Stimulated activated CD8-positive, alpha-beta memory T cell treated with anti-CD3 and anti-CD28 coated beads, Interleukin-2, amount 100 ng/mL, for 48 hours (primary cell): ENCODE data around the gene ZEB2.

ENCODE experiments used
- DNase-seq, 2 donors: peaks; one replicate each; pipeline ENCODE4 v3.0.0-alpha.2; 2020; ENCODE audit warnings: low read depth in 2 of 2

The ZEB2 gene

DNA sequence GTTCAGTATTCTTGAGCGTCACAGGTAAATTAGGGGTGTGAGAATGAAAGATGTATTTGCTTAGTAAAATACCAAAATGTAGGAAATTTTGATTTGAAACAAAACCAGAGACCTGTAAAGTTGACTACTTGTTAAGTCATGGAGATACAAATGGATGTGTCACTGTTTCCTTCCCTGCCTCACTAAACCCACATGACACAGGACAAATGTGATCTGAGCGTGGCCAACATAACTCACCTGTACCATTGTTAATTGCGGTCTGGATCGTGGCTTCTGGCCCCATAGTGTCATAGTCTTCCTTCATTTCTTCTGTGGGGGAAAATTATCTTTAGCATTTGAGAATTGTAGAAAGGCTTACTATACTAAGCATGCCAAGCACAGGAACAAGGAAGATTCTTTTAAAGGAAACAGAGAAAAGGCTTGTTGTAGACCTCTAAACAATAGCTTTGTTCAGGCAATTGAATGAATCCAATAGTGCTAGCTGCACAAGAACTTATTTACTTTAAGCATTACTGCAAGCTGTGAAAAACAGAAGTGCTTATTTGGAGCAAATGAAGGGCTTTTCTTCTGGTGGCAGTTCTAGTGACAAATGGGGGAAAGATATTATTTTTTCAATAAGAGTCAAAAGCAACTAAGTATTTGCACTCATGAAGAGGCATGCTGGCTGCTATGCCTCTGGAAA lies 95.2 kb downstream of the ZEB2 start:
- DNase-seq: no peak

DNA sequence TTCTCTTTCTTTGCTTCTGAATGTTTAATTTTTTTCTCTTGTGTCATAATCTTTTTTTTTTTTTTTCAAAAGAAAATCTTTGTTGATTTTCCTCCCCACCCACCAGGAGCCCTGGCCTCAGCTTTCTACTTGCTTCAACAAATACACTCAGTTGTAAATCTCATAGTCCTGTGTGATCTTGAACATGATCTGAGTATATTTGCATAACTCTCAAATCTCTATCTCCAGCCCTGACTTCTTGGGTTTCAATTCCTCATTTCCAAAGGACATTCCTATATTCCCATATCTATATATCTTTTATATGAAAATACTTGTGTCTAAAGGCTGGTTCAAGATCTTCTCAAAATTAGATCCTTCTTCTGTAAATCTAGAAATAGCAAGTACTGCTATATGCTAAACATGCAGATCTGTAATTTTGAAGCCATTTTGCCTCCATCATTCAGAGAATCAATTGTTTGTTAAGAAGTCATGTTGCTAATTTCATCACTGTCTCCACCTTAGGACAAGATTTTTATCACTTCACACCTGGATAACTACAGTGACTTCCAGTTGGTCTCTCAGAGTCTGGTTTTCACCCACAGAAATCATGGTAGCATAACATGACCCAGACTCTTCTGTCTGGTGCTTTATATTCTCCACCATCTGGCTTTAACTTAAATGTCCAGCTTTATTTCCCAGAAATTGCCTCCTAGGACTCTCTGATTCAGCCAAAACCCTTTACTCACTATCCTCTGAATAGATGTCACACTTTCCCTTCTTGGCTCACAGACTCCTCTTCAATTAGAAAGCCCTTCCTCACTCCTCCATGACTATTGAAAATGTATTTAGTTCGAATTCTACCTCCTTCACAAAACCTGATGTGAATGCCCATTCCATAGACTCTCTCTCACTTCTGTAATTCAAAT lies 98.1 kb downstream of the ZEB2 start:
- DNase-seq: no peak

DNA sequence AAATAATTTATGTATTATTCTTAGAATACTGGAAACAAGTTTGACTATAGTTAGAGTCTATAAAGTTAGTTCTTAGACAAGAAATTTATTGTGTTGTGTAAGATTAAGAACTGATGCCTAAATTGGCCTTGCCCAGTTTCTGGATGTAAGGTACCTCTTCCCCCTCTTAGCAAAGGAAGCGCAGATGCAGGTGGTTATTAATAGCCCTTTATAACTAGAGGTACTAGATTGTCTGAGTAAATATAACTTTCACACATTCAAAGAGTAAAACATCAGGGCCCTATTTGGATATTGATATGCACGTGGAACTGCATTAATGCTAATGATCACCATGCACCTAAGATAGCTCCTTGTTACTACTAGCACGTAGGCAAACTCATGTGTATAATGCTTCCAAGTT lies 100.7 kb downstream of the ZEB2 start:
- no peak for DNase-seq

DNA sequence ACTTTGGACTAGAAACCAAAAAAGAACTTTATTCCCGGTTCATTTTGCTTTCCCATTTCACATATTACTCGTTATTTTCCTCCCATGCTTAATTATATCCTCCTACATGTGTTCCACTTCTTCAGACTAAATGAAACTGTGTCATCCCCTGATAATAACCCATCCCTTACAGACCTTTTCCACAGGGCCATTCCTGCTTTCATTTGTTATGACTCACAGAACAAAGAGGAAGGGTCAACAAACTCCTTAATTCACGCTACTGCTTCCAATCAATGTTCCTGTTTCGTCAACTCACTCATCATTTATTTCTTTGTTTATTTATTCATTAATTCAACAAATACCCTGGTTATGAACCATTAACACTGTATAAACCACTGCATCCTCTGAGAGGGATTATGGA lies 104.5 kb downstream of the ZEB2 start:
- no peak for DNase-seq

DNA sequence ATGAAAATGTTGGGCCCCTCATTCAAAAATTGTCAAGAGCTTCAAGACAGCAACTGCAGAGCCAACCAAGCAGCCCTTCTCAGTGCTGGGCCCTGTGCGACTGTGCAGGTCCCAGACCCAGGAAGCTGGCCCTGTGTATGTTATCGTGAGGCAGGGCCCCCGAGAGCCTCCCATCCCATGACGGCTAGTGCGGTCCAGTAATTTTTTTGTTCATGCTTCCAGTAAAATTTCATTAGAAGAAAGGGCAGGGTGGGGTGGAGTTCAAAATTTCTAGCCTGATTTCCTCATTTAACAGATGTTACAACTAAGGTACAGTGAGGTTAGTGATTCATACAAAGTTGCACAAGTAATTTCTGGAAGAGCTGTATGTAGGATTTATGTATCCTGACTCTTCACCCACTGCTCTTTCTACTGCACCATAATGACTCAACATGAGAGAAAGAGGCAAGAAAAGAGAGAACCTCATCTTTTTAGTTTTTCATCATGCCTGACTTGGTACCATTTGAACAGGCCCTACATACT lies 105.5 kb downstream of the ZEB2 start:
- DNase-seq: peak in 1 of 2 donors; percentile 5

DNA sequence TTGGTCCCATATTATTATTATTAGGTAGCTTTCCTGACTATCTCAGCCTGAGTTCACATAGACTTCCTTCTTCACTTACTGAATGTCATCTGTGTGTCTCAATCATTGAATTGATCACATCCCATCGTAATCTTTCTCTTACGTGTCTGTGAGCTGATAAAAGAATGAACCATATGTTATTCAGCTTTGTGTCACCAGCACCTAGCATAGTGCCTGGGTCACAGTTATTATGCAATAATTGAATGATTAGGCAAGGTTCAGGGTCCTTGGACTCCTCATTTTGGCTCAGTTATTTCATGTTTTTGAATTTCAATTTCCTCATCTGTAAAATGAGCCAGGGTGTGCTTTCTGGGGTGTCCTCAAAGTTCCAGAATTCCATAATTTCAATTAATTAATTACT lies 107.2 kb downstream of the ZEB2 start:
- DNase-seq: no peak

DNA sequence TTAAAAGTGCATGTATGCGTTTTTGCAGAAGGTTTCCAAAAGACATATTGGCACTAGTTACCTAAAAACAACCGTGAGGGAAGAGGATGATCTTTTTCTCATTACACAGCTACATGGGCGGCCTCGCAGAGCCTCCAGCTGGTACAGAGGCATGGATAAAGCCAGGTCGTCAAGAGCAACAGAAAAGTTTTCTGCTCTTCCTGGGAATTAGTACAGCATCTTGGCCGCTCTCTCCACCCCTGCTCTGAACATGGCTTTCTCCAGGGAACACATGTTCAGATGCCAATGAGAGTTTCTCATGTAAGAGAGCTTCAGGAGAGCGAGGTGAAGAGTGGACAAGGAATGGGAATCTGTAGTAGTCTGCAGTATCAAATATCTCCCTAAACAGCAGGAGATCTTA lies 108.4 kb downstream of the ZEB2 start:
- DNase-seq: no peak

DNA sequence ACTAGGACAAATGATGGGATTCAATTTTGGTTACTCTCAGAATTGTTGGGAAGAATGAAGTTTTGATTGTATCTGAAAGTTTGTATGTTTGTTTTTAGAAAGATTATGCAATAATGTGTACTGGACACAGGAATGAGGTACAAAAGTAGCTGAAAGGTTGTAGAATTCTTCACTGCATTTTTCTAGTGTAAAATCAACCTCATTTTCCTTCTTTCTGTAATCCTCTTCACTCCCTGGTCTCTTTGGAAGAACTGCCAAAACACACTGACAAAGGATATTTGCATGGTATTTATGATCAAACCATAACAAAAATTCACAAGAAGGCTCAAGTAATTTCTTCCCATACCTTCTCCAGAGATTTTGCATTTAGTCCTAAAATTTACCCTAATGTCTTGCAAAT lies 110.7 kb downstream of the ZEB2 start:
- DNase-seq: no peak

DNA sequence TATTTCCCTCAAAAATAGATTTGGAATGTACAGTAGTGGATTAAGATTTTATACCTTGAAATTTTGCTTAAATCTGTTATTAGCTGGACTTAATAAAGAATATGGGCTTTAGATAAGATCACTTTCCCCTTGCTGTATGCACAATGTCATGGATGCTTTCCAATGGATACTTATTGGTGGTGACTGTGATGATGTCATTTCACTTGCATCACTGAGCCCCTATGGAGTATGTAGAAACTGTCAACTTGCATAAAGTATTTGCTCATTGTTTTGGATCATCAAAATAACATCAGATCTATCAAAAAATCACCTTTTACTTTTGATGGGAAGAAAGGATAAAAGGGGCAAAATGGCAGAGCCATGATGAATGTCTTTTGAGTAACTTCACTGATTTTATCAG lies 112.7 kb downstream of the ZEB2 start:
- DNase-seq: no peak

DNA sequence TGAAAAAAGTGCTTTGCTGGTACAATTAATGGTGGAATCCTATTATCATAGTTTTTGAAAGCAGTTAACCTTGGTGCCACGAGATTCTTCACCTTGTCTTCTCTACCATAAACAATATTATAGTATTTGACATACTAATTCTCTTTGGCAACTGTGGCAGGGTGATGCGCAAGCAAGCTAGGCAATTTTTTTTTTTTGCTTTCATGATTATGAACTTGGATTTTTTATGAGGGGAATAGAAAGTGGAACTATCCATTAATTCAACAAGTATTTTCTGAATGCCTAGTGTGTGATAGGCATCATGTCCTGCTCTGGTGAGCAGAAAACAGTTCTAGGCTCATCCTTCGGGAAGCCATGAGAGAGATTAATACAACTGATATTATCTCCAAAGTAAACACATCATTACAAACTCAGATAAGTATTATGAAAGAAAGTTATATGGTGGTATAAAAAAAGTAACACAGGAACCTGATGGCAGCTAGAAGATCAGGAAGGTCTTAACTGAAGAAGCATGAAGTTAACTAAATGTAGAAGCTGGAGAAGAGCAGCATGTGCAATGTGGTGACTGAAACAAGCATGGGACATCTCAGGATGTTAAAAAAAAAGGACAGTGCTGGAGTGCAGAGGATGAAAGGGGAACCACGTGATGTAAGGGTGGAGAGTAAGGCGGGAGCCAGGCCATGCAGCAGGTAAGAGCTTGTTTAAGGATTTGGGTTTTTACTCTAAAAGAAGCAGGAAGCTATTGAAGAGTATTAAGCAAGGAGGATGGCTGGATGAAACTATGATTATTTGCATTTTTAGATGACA lies 113.7 kb downstream of the ZEB2 start:
- DNase-seq: no peak

DNA sequence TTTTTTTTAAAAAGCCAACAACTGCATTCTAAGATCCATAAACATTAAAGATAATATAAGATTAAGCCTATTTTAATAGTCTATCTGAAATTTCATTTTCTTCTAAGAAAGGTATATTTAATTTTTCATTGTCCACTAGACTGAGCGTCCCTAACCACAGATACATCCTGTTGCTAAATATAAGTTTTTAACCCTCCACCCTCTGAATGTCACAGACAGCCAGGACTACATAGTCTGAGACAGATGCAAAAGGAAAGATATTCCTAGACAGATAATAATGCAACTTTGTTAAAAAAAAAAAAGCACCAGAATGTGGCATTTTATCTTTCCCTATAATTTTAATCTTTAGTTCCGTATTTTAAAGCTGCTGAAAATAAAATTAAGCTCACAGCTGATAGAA lies 114.6 kb downstream of the ZEB2 start:
- no peak for DNase-seq

DNA sequence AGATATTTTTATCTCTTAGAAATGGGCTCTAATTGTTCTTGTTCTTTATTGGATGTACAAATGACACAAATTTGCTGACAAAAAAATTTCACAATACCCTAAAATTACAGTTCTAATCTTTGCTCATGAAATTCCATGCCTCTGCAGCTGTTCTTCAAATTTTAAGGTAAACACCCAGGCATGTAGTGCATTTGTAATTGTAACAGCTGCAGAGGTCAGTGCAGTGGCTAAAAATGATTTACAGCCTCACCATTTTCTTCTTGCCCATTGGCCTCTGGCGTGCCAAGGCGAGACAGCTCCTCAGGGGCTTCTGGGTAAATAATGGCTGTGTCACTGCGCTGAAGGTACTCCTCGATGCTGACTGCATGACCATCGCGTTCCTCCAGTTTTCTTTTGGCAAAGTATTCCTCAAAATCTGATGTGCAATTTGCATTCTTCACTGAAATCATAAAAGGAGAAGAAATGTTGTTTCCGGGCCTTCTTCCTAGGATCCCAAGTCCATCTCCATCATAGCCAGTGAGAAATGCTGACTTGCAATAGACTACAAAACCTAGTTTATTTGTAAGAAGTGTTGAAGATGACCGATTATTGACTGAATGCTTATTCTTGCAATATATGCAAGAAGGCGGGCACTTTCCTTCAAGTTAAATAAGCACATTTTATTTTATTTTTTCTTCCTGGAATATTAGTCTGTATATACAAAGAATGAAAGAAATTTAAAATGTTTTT lies 115.2 kb downstream of the ZEB2 start:
- DNase-seq: no peak

DNA sequence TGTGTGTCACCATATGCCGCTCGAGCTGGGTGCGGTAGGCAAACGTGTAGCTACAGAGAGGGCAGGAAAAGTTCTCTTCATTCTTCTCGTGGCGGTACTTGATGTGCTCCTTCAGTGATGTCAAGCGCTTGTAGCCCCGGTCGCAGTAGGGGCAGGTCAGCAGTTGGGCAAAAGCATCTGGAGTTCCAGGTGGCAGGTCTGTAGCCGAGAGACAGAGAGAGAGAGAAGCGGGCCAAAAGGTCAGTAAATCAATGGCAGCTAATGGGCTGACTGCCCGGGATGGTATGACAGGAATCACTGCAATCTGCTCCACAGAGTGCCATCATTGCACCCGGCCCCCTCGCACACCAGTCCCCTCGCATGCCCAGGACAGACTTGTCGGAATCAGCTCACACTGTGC lies 116.0 kb downstream of the ZEB2 start:
- no peak for DNase-seq

DNA sequence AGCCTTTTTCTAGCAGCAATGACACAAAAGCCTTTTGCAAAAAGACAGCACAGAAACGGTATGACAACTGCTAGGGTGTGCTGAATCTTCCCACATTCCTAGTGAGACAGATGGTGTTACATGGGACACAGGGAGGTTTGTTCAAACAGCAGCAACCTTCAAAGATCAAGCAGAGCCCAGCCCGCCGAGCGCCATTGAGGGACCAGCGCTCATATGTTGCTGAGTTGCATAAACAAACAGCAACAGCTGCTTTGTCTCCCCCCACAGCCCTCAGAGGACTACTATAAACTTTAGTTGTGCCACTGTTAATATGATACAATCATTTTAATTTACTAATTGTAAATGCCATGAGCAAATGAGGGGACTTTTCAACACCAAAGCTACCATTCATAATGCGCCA lies 117.7 kb downstream of the ZEB2 start:
- no peak for DNase-seq

DNA sequence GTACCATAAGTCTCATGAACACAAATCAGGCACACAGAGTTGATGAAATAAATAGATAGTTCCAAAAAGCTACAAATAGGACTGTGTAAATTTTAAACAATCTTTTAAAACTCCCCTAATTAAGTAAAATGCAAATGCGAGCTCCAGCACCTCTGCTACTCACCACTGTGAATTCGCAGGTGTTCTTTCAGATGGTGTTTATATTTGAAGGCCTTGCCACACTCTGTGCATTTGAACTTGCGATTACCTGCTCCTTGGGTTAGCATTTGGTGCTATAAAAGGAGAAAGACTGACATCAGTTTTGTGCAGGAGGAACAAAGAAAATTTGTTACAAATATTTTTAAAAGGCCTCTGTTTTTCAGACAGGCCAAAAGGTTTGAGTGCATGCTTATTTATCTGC lies 118.9 kb downstream of the ZEB2 start:
- DNase-seq: no peak

DNA sequence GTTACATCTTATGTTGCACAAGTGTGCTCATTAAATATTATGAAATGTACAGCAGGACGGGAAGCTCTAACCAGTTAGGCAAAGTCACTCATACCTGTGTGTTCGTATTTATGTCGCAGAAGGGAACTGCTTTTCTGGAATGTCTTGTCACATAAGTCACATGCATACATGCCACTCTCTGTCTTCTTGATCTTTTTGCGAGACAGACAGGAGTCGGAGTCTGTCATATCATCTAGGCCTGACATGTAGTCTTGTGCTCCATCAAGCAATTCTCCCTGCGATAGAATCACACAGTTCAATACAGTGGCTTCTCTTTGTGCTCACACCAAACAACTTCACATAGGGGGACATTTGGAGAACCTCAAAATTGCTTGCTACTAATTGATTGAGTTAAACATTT lies 123.6 kb downstream of the ZEB2 start:
- DNase-seq: no peak

DNA sequence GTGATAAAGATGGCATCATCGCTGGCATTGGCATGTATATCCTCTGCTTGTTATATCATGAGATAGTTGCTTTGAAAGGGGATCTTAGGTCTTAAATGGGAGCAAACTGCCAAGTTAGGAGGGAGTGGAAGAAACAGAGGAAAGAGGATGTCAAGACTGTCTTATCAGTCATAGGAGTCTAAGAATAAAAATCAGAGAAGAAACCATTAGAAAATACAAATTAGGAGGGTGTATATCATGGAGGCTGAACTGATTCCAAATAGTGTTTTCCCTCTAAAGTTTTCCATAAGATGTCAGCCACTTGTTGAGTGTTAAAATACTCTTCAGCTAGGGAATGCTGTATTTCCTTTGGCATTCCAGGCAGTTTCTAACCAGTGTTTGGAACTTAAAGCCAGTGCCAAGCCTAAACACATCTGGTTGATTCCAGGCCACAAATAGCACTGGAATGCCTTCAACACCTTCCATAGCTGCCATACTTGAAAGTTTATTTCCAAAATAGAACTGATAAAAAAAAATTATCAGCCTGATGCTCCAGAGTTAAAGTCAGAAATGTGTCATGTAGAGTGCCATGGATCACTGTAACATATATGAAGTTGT lies 129.4 kb downstream of the ZEB2 start:
- no peak for DNase-seq

DNA sequence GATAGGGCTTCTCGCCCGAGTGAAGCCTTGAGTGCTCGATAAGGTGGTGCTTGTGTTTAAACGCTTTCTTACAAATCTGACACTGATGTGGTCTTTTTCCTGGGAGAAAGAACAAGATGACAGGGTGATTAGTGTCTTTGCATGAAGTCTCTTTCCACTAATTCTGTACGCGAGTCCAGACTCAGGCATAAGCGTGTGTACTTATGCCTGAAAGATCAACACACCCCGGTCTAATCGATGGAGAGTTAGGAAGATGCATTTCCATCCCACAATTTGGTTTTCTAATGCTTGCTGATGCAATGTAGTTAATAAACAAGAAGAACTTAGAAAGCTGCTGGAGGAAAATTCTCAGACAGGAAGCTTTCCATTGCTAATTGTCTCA lies 130.0 kb downstream of the ZEB2 start:
- DNase-seq: no peak

DNA sequence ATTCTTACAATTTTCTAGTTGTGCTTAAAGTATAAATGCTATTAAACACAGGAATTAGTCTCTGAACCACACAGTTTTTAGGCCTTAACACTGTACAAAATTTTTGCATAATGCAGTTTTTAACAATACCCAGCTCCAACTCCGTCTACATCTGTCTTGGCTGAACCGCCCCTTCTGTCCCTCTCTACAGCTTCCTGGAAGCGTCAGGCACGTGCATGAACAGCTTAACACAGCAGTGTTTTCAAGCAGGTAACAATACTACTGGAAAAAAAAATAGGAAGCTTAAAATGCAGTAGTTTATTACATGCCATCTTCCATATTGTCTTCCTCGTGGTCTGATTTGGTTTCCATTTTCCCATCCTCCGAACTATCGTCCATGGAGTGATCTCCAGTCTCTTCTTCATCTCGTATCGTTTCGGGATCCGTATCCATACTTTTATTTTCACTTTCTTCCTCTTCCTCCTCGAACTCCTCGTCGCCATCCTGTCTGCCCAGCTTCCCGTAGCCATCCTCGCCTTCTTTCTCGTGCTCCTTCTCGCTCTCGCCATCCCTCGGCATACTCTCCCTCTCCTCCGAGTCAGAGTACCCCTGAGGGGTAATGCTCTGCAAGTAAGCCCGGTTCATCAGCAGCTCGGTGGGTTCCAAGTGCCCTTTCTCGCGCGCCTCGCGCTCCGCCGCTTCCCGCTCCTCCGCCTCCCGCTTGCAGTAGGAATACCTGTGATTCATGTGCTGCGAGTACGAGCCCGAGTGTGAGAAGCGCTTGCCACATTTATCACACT lies 130.6 kb downstream of the ZEB2 start:
- no peak for DNase-seq

DNA sequence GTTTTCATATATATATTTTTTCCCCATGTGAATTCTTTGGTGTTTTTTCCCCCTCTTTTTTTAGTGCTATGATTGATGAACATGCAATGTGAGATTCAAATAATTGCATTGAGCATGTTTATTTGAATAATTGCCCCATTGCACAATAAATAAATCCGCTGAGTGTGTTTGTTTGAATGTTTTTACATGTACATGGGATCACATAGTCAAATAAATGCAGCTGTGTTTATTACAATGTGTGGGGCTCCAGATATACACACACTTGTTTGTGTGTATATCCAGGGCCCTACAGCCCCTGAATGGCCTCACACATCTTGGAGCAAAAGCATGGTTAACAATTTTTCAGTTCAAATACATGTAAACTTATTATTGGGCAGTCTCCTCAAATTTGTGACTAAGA lies 134.5 kb downstream of the ZEB2 start:
- DNase-seq: no peak
